HuH-7.5 (cell line): ENCODE results near the gene TRIM71.

Experiments used
- DNase-seq: peaks from one replicate; pipeline ENCODE4 v3.0.0; 2011; ENCODE audit warnings: low spot score

Gene TRIM71

DNA sequence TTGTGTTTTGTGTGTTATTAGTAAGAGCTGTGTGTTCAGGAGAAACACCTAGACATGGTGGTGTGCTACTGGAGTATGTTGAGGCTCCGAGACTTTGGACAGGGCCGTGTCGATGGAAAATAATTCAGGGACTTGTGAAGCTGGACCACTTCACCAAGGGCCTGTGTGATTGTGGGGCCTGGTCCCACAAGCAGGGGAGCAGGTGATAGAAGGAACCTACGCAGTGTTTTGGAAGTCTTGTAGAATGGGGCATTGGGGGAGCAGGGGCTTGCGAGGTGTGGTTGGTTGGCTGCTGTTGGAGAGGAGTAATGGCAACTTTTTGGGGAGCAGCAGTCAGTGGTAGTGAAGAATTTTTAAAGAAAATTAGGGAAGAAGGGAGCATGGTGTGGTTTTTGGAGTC lies 48.7 kb downstream of the TRIM71 start:
- no peak for DNase-seq

DNA sequence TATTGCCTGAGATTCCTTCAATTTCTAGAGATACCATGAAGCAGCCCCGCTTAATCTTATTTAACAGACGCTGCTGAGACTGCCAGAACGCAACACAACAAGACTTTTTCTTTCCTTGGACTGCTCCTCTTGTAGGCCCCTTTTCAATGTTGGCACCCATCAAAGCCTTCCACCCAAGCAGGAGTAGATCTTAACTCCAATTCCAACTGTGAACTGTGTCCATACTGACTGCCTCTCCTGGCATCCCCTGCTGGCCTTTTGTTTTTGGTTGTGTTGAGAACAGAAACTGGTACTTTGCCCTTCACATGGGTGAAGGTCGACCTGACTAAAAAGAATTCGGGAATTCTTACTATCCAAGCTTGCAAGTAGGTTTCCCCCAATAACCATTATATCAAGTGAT lies 50.2 kb downstream of the TRIM71 start:
- DNase-seq, result no peak

DNA sequence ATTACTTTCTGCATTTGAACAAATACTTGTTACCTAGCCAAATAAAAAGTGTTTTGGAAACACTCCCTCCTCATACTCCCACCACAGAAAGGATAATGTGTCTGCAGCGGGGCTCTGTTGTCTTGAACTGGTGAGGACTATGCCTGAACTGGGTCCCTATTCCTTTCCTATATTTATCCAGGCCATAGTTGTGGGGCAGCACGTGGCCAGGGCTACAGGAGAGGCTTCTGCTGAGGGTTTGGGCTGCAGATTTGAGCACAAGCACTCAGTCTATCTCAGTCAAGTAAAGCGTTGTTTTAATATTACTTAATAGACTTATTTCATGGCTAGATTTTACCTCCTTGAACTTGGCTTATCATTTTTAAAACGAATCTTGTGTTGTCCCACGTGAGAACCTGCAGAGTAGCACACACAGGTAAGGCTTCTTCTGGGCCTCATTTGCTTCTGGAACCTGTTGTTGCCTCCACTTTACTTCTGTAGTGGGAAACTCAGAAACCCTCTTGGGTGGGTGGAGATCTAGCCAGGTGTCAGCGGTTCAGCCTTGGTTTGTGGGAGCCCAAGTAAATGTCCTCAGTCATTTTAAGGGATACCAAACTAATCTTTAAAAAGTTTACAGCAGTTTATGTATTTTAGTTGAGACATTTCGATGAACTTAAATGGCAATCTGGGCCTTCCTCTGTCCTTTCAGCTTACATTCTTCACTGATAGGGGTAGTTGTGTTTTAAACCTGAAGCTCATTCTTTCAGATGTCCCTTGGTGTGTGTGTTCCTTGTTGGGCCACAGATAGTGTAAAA lies 51.1 kb downstream of the TRIM71 start:
- no peak for DNase-seq

DNA sequence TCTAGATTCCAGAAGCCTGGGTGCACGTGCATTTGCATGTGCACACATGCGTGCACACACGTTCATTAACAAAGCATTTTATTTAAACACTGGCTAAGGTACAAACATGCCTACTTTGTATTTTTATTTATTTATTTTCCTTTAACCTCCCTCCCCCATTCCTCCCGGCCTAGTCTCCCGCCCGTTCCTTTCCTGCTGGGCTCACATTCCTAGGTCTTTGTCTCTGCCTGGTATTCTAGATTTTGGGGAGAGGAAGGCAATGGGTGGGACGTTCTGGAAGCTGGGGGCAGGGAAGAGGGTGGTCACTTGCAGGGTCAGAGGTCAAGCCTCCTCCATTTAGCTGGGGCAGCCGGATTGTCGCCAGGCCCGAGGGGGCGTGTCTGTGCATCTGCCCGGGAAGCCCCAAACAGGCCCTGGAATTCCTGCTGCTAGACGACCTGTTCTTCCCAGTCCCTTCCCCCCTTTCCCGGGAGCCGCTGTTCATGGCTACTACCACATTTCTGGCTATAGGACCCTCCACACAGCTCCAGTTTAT lies 51.8 kb downstream of the TRIM71 start:
- DNase-seq, result no peak

DNA sequence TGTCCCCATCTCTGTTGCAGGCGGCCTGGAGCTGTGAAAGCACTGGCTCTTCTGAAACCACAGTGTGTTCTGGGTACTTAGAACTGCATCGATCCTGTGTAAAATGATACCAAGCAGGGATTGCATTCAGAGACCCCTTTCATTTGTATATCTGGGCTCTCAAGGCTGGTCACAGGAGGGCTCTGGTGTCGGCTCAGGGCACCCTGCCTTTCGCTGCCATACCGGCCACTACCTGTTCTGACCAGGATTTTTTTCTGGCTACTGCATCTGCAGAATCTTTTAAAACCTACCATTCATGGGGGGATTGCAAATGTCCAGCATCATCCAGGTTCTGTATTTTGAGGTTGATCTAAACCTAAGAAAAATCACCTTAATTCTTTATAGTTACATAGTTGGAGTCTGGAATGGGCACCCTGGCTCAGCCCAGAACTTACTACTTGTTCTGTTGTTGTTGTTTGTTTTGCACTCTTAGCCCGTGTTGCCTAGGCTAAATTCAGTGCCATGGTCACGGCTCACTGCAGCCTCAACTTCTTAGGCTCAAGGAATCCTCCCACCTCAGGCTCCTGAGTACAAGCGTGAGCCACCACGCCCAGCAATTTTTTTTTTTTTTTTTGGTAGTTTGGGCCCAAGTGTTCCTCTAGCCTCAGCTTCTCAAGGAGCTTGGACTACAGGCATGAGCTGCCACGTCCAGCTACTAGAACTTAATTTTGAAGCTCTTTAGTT lies 52.7 kb downstream of the TRIM71 start:
- no peak for DNase-seq

DNA sequence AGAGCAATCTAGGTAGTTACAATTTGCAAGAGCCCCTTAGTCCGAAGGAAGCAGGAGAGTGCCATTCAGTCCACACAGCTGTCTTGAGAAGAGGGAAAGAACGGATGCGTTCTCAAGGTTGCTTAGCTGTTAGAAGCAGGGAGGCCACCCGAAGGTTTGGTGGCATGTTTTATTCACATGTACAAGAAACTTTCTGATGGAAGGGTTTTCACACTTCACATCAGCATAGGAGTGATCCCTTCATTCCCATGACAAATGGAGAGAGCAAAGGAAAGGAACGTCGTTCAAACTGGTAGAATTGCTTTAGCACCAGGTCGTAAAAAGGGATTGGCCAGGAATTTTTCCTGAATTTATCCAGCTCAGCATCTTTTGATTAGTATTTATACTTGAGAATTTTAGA lies 53.5 kb downstream of the TRIM71 start:
- DNase-seq, result no peak

DNA sequence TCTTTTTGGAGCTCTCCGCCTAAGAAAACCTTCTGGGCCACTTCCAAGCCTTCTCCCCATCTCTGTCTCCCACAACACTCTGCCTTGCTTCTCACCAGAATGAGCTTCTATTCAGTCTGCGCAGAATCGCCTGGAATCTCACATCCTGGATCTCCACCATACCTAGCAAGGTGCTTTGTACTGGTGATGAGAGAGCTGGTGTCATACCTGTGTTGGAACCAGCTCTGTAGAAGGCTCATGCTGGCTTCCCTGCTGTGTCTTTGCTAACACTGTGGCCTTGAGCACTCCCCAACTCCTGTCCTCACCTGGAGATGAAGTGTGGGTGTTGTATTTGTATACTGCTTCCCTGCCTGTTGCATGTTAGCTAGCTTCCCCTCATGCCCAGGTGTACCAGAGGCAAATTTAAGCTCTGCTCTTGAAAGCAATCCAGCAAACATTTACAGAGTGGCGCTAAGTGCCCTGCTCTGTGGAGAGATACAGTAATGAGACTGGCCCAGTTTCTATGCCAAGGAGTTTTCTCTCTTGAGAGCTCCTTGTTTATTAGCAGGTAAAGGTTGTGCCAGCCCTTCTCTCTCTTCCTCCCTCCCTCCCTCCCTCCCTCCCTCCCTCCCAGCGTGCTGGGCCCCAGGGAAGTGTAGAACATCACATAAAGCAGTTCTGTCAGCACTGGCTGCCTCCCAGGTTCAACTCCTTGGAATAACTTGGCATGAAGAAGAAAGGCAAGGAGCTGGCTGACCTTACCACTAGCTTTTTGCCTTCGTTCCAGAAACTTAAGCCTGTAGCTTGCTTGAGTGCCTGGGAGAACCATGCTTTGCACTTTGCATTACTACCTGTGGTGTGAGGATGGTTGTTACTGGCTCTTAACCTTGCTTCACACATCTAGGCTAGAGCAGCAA lies 54.9 kb downstream of the TRIM71 start:
- no peak for DNase-seq

DNA sequence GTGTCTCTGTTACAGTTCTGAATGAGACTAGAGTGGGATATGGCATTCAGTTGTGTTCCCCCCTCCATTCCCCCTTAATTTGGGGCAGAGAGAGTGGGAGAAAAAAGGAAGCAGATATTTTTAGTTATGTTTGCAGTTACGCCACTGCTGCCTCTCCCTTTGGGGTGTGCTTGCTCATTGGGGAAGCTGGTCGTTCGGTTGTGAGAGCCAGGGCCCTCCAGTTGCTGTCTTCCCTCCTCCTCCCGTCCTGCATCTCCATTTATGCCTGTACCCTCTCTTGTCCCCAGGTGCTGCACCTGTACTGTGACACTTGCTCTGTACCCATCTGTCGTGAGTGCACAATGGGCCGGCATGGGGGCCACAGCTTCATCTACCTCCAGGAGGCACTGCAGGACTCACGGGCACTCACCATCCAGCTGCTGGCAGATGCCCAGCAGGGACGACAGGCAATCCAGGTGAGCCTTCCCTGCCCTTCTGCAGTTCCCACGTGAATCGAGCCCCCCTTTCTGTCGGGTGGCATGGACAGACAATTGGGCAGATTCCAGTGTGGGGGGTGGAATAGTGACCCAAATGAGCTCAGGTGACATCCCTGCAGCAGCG lies 55.8 kb downstream of the TRIM71 start:
- no peak for DNase-seq

DNA sequence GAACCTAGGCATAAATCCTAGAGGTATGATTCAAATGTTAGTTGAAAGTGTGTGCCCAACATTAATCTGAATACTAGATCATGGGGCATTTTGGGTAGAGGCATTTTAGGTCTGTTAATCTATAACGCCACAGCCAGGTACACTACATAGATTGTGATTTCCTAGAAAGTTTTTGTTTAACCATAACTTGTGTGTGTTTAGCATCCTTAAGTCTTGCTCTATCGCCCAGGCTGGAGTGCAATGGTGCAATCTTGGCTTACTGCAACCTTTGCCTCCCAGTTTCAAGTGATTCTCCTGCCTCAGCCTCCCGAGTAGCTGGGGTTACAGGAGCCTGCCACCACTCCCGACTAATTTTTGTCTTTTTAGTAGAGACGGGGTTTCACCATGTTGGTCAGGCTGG lies 59.1 kb downstream of the TRIM71 start:
- DNase-seq, result no peak

DNA sequence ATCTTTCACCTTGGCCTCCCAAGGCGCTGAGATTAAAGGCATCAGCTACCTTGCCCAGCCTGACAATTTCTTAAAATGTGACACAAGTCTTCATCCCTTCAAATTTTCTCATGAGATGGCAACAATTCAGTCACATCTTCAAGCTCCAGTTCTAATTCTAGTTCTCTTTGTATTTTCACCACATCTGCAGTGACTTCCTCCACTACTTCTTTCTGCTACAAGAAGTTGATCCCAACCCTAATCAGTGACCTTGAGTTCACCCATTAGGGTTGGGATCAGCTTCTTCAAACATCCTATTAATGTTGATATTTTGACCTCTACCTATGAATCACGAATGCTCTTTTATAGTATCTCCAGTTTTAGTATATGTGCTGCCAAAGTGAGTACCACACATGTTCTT lies 59.8 kb downstream of the TRIM71 start:
- no peak for DNase-seq

DNA sequence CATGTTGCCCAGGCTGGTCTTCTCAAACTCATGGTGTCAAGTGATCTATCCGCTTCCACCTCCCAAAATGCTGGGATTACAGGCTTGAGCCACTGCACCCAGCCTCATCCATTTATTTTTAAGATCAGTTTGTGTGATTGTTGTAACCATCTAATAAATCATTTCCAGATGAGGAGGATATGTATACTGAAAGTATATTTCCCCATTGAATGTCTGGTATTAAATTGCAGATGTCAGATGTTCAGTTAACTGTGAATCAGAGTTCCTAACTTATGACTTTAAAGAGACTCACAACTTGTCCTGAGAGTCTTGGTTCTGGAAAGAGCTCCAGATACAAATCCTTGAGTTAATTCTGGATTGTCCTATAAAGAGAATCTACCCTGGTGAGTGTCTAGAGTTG lies 62.4 kb downstream of the TRIM71 start:
- no peak for DNase-seq

DNA sequence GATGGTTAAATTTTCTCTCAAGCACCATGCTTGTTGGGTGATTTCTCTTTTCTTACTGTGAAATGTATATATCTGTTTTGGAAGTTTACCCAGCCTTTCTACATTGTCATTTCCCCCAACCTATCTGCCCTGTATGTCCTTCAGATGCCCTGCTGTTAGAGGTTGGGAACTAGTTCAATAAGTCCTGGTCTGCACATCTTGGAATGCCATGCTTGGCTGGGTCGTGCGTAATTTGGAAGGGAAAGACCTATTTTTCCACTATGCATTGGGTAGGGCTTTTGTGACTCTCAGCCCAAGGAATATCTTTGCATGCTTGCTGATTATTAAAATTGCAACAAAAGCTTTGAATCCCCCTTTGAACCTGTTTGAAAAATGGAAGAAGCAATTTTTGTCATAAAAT lies 63.8 kb downstream of the TRIM71 start:
- no peak for DNase-seq

DNA sequence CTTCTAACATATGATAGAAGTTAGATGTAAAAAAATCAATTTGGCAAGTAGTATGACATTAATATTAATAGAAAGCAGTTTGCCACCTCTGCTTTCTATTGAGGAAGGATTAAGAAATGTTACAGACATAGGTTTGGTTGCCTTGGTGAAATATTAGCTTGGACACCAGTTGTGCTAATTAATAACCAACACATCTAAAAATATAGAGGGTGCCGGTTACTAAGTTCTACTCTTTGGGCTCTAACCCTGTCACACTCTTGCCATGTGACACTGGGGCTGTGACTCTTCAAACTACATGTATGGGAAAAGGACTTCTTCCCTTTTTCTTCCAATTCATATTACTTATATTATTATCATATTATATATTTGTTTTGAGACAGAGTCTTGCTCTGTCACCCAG lies 64.4 kb downstream of the TRIM71 start:
- DNase-seq, result no peak

DNA sequence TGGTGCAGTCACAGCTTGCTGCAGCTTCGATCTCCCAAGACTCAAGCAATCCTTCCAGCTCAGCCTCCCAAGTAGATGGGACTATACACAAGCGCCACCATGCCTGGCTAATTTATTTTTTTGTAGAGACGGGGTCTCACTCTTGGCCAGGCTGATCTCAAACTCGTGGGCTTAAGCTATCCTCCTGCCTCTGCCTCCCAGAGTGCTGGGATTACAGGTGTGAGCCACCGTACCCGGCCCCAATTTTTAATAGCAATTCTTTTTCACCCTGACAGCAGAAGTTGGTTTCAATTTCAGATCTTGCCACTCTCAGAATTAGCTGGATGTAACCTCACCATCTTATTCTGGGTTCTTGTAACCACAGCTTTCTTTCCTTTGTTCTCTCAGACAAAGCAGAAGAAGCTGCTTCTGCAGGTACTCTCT lies 64.8 kb downstream of the TRIM71 start:
- no peak for DNase-seq

DNA sequence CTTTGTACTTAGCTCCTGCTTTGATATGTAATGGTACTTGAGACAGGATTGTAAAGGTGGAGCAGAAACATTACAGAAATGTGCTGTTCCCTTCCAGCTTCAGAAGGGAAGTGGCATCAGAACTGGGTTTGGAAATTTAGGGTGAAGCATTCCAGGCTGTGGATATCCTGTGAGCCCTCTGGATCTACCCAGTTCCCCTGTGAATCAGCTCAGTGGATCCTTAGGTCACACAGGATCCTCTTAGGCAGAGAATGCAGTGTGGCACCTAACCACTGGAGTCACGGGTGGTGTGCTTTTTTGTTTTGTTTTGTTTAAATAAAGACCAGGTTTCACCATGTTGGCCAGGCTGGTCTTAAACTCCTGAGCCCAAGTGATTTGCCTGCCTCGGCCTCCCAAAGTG lies 66.0 kb downstream of the TRIM71 start:
- DNase-seq, result no peak

DNA sequence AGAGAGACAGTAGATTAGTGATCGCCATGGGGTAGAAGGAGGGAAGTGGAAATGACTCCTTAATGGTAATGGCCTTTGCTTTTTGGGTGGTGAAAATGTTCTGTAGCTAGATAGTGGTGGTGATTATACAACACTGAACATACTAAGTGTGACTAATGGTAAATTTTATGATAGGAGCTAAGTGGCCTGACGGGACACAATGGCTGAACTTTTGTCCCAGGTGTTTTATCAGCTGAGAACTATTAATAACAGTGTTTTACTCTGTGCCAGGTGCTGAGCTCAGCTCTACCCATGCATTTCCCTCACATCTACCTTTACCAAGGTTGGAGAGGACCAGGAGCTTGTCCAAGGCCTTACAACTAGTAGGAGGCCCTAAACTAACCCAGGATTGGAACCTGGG lies 66.8 kb downstream of the TRIM71 start:
- DNase-seq, result no peak

DNA sequence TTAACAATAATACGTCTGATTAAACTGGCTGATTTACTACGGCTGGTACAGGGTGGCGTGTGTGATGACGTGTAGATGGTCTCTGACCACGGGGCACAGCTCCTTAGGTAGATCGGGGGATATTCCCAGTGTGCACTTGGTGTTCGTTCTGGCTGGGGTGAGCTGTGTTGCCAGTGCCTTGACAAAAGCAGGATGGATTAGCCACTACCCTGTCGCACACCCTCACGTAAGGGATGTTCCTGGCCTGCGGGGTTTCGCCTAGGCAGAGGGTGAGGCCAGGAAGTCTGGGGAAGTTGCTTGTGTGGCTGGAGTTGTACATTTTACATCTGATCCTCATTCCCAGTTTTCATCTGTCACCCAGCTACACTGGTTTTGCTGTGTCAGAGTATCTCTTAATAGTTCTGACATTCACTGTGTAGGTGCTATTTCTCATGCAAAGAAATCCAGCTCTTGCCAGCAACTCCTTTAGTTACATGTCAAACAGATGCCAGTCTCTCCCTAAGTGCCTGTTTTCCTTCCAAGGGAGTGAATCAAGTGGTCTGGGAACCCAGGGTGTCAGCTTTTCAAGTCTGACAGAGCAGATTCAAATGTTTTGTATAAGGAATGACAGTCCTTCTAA lies 67.6 kb downstream of the TRIM71 start:
- no peak for DNase-seq

DNA sequence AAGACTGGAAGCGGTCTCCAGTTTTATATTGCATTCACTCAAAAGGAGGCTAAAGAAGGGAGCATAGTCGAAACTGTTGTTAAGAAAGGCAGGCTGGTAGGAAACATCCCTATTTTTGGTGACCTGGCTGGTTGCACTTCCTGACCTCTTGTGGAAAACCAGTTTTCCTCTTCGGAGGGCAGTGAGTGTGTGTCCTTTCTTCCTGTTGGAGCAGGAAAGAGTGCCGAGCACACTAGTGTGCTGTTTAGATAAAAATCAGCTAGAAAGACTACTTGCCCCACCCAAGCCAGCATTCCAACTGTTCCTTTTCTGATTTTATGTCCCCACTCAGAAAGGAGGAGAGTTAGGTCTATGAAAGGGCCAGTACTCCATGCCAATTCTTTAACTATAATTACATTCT lies 68.5 kb downstream of the TRIM71 start:
- DNase-seq, result no peak

DNA sequence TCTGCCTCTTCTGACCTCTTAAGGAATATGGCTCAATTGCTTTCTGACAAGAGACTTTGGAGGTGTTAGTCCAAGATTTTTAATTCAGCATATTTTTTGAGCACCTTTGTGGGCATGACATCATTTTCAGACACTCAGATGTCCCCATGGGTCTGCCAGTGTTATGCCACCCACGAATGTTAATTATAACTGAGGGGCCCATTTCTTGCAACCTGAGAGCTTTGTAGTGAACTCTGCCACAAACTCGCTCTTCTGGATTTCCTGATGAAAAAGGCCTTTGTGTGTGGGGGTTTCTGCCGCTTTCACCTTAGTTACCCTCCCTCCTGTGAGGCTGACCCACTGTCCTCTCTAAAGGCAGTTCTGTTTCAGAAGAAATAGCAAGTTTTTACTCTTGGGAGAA lies 69.1 kb downstream of the TRIM71 start:
- DNase-seq, result no peak

DNA sequence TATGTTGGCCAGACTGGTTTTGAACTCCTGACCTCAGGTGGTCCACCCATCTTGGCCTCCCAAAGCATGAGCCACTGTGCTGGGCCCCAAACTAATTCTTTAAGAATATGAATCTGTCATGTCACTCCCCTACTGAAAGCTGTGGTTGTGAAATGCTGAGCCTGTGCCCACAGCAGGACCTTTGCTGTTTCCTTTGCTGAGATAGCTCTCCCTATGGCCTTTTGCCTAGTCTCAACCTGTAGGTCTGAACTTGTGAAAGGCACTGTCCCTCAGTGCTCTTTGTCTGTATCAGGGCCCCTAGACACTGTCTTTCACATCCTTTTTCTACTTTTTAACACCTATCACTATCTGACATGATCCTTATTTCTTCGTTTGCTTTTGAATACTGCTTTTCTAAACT lies 70.9 kb downstream of the TRIM71 start:
- DNase-seq, result no peak

DNA sequence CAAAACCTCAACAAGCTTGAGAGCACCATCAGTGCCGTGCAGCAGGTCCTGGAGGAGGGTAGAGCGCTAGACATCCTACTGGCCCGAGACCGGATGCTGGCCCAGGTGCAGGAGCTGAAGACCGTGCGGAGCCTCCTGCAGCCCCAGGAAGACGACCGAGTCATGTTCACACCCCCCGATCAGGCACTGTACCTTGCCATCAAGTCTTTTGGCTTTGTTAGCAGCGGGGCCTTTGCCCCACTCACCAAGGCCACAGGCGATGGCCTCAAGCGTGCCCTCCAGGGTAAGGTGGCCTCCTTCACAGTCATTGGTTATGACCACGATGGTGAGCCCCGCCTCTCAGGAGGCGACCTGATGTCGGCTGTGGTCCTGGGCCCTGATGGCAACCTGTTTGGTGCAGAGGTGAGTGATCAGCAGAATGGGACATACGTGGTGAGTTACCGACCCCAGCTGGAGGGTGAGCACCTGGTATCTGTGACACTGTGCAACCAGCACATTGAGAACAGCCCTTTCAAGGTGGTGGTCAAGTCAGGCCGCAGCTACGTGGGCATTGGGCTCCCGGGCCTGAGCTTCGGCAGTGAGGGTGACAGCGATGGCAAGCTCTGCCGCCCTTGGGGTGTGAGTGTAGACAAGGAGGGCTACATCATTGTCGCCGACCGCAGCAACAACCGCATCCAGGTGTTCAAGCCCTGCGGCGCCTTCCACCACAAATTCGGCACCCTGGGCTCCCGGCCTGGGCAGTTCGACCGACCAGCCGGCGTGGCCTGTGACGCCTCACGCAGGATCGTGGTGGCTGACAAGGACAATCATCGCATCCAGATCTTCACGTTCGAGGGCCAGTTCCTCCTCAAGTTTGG lies 72.9 kb downstream of the TRIM71 start:
- no peak for DNase-seq
